Activated T-helper 1 cell treated with anti-CD3 and anti-CD28 coated beads, Interleukin-12 subunit alpha, Interleukin-12 subunit beta, Interleukin-2, Interleukin-4 antibody, amounts not matched to agents 30 ng/mL and 10 ng/mL and 1 ng/mL, durations not matched to agents 14 hours and 24 hours and 36 hours (primary cell): Measurements from ENCODE around the gene HS1BP3. TPM values are rescaled to one million over a fixed set of nuclear protein-coding genes. Genes with fewer than 3 reads are reported as not detected.

ENCODE experiments used
- DNase-seq: peaks from one replicate; pipeline ENCODE4 v3.0.0; 2021; ENCODE audit warnings: low spot score
- H3K27ac Mint-ChIP-seq: one replicate; pipeline ENCODE4 v1.8.0; 2021; ENCODE audit warnings: mild to moderate bottlenecking, mixed read lengths
- H3K27me3 Mint-ChIP-seq: one replicate; pipeline ENCODE4 v1.8.0; 2022; ENCODE audit warnings: mild to moderate bottlenecking, moderate library complexity, mixed read lengths; ENCODE audit not compliant: insufficient read depth
- H3K36me3 Mint-ChIP-seq: one replicate; pipeline ENCODE4 v1.8.0; 2021; ENCODE audit warnings: low read depth, mixed read lengths
- H3K4me1 Mint-ChIP-seq: one replicate; pipeline ENCODE4 v1.8.0; 2021; ENCODE audit warnings: low read depth, mixed read lengths
- H3K4me3 Mint-ChIP-seq: one replicate; pipeline ENCODE4 v1.8.0; 2021; ENCODE audit warnings: mild to moderate bottlenecking, moderate library complexity, mixed read lengths
- H3K9me3 Mint-ChIP-seq: one replicate; pipeline ENCODE4 v1.8.0; 2021; ENCODE audit warnings: mixed read lengths
- intact Hi-C: fragments of 100-400 bp; cut with micrococcal nuclease; formaldehyde crosslinking; loops from one replicate; pipeline ENCODE4 v1.15.1; 2024
- total RNA-seq: library from RNA; stranded (reverse); gene quantifications from 2 replicates; pipeline ENCODE4 v1.2.3, GENCODE V29; 2022

The HS1BP3 gene
- total RNA-seq, 1 donor from 2014 or later: 9.1 TPM

GRCh38 chr2:20664431-20665242 lies 13.7 kb upstream of the HS1BP3 start:
- no peaks in the 10 kb centered on the region for H3K36me3 Mint-ChIP-seq
- intact Hi-C loops: loop anchor here (1.0 to 5.0 kb wide), 3 partner anchors 13 to 203 kb away; partner anchors contain the start of gene HS1BP3
- no peak overlapping the region for H3K4me3 Mint-ChIP-seq

GRCh38 chr2:20664071-20664390 lies 13.1 kb upstream of the HS1BP3 start:
- intact Hi-C loops: loop anchor here (5.0 kb wide), 2 partner anchors 118 to 203 kb away; no protein-coding TSS in a partner anchor
- H3K27me3 Mint-ChIP-seq: peaks cover 66% of the 10 kb centered on the region
- H3K4me3 Mint-ChIP-seq: no peak overlapping the region
- H3K36me3 Mint-ChIP-seq: no peaks in the 10 kb centered on the region
- H3K9me3 Mint-ChIP-seq: no peaks in the 10 kb centered on the region
- H3K27ac Mint-ChIP-seq: no peak overlapping the region
- H3K4me1 Mint-ChIP-seq: peaks cover 4% of the 10 kb centered on the region
- no peak for DNase-seq

More at GRCh38 chr2:20664431-20665242, 13.7 kb upstream of the HS1BP3 start:
- Mint-ChIP-seq H3K4me1 (peaks cover 4% of the 10 kb centered on the region), H3K9me3 (no peaks in the 10 kb centered on the region), H3K27me3 (peaks cover 68% of the 10 kb centered on the region), H3K27ac (no peak overlapping the region)
- no peak for DNase-seq

- Mint-ChIP-seq H3K4me1 (peaks cover 4% of the 10 kb centered on the region), H3K36me3 (no peaks in the 10 kb centered on the region), H3K9me3 (no peaks in the 10 kb centered on the region), H3K27me3 (peaks cover 66% of the 10 kb centered on the region), H3K27ac (no peak overlapping the region), H3K4me3 (no peak overlapping the region)
- intact Hi-C loops: loop anchor here (5.0 kb wide), 2 partner anchors 119 to 204 kb away; no protein-coding TSS in a partner anchor
- no peak for DNase-seq
Observed at GRCh38 chr2:20663196-20664070, 12.5 kb upstream of the HS1BP3 start.

GRCh38 chr2:20662308-20662937 lies 11.5 kb upstream of the HS1BP3 start:
- H3K4me1 Mint-ChIP-seq: no peaks in the 10 kb centered on the region
- no peaks in the 10 kb centered on the region for H3K36me3 Mint-ChIP-seq
- peaks cover 61% of the 10 kb centered on the region for H3K27me3 Mint-ChIP-seq
- H3K4me3 Mint-ChIP-seq: no peak overlapping the region
- no peak for DNase-seq
- intact Hi-C loops: loop anchor here (5.0 kb wide), 2 partner anchors 120 to 205 kb away; no protein-coding TSS in a partner anchor
- no peak overlapping the region for H3K27ac Mint-ChIP-seq
- no peaks in the 10 kb centered on the region for H3K9me3 Mint-ChIP-seq

- no peaks in the 10 kb centered on the region for H3K9me3 Mint-ChIP-seq
- no peak overlapping the region for H3K4me3 Mint-ChIP-seq
- H3K36me3 Mint-ChIP-seq: no peaks in the 10 kb centered on the region
- DNase-seq: peak; percentile 54
- intact Hi-C loops: loop anchor here (1.0 to 5.0 kb wide), 4 partner anchors 121 to 302 kb away; no protein-coding TSS in a partner anchor
- no peak overlapping the region for H3K27ac Mint-ChIP-seq
- H3K4me1 Mint-ChIP-seq: no peaks in the 10 kb centered on the region
- H3K27me3 Mint-ChIP-seq: peaks cover 66% of the 10 kb centered on the region
Observed at GRCh38 chr2:20661421-20662307, 10.8 kb upstream of the HS1BP3 start.

- Mint-ChIP-seq H3K27me3 (peaks cover 60% of the 10 kb centered on the region), H3K27ac (no peak overlapping the region), H3K4me1 (no peaks in the 10 kb centered on the region), H3K9me3 (no peaks in the 10 kb centered on the region), H3K4me3 (no peak overlapping the region), H3K36me3 (no peaks in the 10 kb centered on the region)
- intact Hi-C loops: loop anchor here (1.0 to 5.0 kb wide), 4 partner anchors 122 to 303 kb away; no protein-coding TSS in a partner anchor
- DNase-seq: no peak
Observed at GRCh38 chr2:20660506-20661420, 9.9 kb upstream of the HS1BP3 start.

- peaks cover 39% of the 10 kb centered on the region for H3K27me3 Mint-ChIP-seq
Observed at GRCh38 chr2:20657522-20658235, 6.8 kb upstream of the HS1BP3 start.

GRCh38 chr2:20656561-20656960 lies 5.7 kb upstream of the HS1BP3 start:
- Mint-ChIP-seq H3K27ac (no peak overlapping the region), H3K27me3 (peaks cover 29% of the 10 kb centered on the region), H3K36me3 (no peaks in the 10 kb centered on the region), H3K9me3 (no peaks in the 10 kb centered on the region), H3K4me1 (peaks cover 1% of the 10 kb centered on the region), H3K4me3 (no peak overlapping the region)
- DNase-seq: no peak
- intact Hi-C loops: loop anchor here (10.0 kb wide), 1 partner anchor 432 kb away; the partner anchor contains the start of gene SDC1

More at GRCh38 chr2:20657522-20658235, 6.8 kb upstream of the HS1BP3 start:
- Mint-ChIP-seq H3K4me1 (no peaks in the 10 kb centered on the region), H3K9me3 (no peaks in the 10 kb centered on the region), H3K36me3 (no peaks in the 10 kb centered on the region), H3K4me3 (no peak overlapping the region), H3K27ac (no peak overlapping the region)
- DNase-seq: no peak
- intact Hi-C loops: loop anchor here (10.0 kb wide), 1 partner anchor 433 kb away; the partner anchor contains the start of gene SDC1

GRCh38 chr2:20654535-20654813 lies 3.6 kb upstream of the HS1BP3 start:
- H3K4me1 Mint-ChIP-seq: peaks cover 17% of the 10 kb centered on the region
- no peak for DNase-seq
- H3K36me3 Mint-ChIP-seq: no peaks in the 10 kb centered on the region
- H3K27me3 Mint-ChIP-seq: peaks cover 22% of the 10 kb centered on the region
- intact Hi-C loops: loop anchor here (5.0 to 10.0 kb wide), 3 partner anchors 77 to 602 kb away; partner anchors contain the start of genes LAPTM4A and SDC1
- no peaks in the 10 kb centered on the region for H3K9me3 Mint-ChIP-seq
- H3K27ac Mint-ChIP-seq: no peak overlapping the region
- no peak overlapping the region for H3K4me3 Mint-ChIP-seq

- Mint-ChIP-seq H3K4me1 (peaks cover 22% of the 10 kb centered on the region), H3K27me3 (peaks cover 18% of the 10 kb centered on the region), H3K36me3 (no peaks in the 10 kb centered on the region), H3K9me3 (no peaks in the 10 kb centered on the region), H3K27ac (no peak overlapping the region), H3K4me3 (no peak overlapping the region)
- no peak for DNase-seq
- intact Hi-C loops: loop anchor here (5.0 to 10.0 kb wide), 3 partner anchors 77 to 602 kb away; partner anchors contain the start of genes LAPTM4A and SDC1
Observed at GRCh38 chr2:20653695-20654534, 3.0 kb upstream of the HS1BP3 start.
